ENCODE results near the gene TGFB1I1.
"Not testable (repeated sequence)": the region's sequence is repeated elsewhere in the genome, so short reads cannot be mapped to it uniquely, and the experiment has no call there.

Gene TGFB1I1

DNA sequence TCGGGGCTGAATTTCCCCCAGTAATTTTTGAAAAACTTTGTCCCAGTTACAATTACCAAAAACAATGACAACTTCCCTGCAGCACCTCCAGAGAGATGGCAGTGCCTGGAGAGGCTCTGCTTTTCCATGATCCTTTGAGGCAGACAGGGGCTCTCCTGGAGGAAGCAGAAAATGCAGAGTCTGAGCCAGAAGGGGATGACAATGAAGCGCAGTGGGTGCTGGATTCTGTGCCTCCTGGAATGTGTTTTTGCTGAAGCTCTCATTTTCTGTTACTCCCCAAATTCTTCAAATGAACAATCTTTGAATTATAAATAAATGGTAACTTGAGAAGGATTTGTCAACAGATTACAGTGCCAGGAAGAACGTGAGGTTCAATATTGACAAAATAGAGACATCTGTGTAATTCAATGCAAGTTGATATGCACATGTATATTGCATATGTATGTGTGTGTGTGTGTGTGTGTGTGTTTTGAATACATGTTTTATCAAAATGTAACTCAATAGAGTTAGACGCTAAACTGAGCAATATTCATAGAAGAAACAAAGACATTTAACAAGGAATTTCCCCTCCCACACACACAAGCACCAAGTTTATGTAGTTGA lies 45.9 kb downstream of the TGFB1I1 start:
- DNase-seq (ENCODE audit: low read depth) = no peak

GRCh38 chr16:31519759-31520431 lies 47.9 kb downstream of the TGFB1I1 start:
- no peak for DNase-seq (ENCODE audit: low read depth)

GRCh38 chr16:31521368-31521767 lies 49.4 kb downstream of the TGFB1I1 start:
- DNase-seq (ENCODE audit: low read depth) = no peak

- DNase-seq (ENCODE audit: low read depth) = no peak
Observed at GRCh38 chr16:31522071-31522470, 50.1 kb downstream of the TGFB1I1 start.

DNA sequence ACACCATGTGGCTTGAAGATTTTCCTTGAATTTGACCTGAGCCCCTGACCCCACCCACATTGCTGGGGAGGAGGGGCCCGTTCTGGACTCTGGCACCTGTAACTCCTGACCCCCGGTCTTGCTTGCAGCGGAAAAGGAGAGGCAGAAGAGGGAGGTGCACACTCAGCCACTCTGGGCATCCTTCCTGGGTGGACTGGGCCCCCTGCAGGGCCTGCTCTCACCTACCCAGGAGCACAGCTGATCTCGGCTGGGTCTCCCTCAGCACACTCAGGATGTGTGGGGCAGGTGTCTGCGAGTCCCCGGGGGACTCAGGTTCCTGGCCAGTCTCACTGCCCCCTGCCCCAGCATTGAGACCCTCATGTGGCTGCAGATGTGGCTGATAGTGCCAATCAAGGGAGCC lies 51.8 kb downstream of the TGFB1I1 start:
- DNase-seq (ENCODE audit: low read depth) = not testable (repeated sequence)

DNA sequence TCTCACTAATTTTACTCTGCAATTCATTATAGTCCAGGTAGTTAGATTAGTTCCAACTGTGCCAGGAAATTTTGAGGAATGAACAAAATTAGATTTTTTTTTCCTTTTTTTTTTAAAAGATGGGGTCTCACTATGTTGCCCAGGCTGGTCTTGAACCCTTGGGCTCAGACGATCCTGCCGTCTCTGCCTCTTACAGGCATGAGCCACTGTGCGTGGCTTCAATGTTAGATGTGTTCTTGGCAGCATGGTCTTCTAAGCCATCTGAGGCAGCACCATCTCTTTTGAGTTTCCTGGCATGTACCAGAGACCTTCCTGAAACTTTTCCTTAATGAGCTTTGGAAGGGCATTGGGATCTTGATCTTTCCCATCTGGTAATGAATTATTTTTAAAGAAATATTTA lies 53.2 kb downstream of the TGFB1I1 start:
- DNase-seq (ENCODE audit: low read depth) = no peak
